Prostate gland (tissue), 2 donors: ENCODE measurements around the gene PCNX1. TPM values are rescaled to one million over a fixed set of nuclear protein-coding genes. Genes with fewer than 3 reads are reported as not detected.

Experiments
- DNase-seq: peaks from one replicate; pipeline ENCODE4 v3.0.0-alpha.2; 2019; ENCODE audit warnings: low spot score
- H3K27ac ChIP-seq, 2 donors: fragments of 200-600 bp; sonication (generic); 2 replicates each; pipeline ENCODE4 v1.5.1; 2017 to 2019
- H3K27me3 ChIP-seq: fragments of 200-600 bp; sonication (generic); replicated peaks from 2 replicates; pipeline ENCODE4 v1.5.1; 2019; ENCODE audit not compliant: insufficient read depth
- H3K36me3 ChIP-seq, 2 donors: fragments of 200-600 bp; sonication (generic); 1 replicate in 1 of 2; 2 replicates in 1 of 2; pipeline versions ENCODE4 v1.5.1 to v1.8.1; 2017 to 2019
- H3K4me1 ChIP-seq: fragments of 200-600 bp; sonication (generic); replicated peaks from 2 replicates; pipeline ENCODE4 v1.5.1; 2019
- H3K4me3 ChIP-seq, 2 donors: fragments of 200-600 bp; sonication (generic); 2 replicates each; pipeline ENCODE4 v1.5.1; 2017 to 2019
- H3K9me3 ChIP-seq: fragments of 200-600 bp; sonication (generic); 2 replicates; pipeline ENCODE4 v1.5.1; 2017
- CTCF ChIP-seq, 4 experiments: fragments of 200-600 bp in 2 of 4; fragments of 450-650 bp in 2 of 4; sonication (generic) in 2 of 4; IDR thresholded peaks; 1 replicate in 3 of 4; 2 replicates in 1 of 4; pipeline ENCODE4 v1.5.1; 2016 to 2019; ENCODE audit warnings: antibody characterized with exemption in 4 of 4, mild to moderate bottlenecking in 2 of 4, moderate library complexity in 2 of 4
- POLR2A ChIP-seq: fragments of 450-650 bp; IDR thresholded peaks from one replicate; pipeline ENCODE4 v1.6.1; 2016; ENCODE audit warnings: antibody characterized with exemption, mild to moderate bottlenecking
- POLR2AphosphoS5 ChIP-seq: sonication (generic); formaldehyde crosslinking; IDR thresholded peaks from one replicate; pipeline ENCODE4 v1.6.1; 2017; ENCODE audit warnings: antibody characterized with exemption
- WGBS: methylation state at CpG from one replicate; pipeline ENCODE4 v1.1.5; 2018; 5-methylcytosine and 5-hydroxymethylcytosine counted together
- intact Hi-C: fragments of 100-400 bp; cut with DNase I; formaldehyde crosslinking; loops from one replicate; pipeline ENCODE4 v1.14.2; 2022
- total RNA-seq, 2 donors: library from RNA; depleted of rRNA; stranded (reverse); fragments of >200 nt; gene quantifications; one replicate each; pipeline ENCODE4 v1.1.0, GENCODE V29; 2016

The PCNX1 gene
- total RNA-seq, 2 donors from 2014 or later = 24.5 to 66.5 TPM

DNA sequence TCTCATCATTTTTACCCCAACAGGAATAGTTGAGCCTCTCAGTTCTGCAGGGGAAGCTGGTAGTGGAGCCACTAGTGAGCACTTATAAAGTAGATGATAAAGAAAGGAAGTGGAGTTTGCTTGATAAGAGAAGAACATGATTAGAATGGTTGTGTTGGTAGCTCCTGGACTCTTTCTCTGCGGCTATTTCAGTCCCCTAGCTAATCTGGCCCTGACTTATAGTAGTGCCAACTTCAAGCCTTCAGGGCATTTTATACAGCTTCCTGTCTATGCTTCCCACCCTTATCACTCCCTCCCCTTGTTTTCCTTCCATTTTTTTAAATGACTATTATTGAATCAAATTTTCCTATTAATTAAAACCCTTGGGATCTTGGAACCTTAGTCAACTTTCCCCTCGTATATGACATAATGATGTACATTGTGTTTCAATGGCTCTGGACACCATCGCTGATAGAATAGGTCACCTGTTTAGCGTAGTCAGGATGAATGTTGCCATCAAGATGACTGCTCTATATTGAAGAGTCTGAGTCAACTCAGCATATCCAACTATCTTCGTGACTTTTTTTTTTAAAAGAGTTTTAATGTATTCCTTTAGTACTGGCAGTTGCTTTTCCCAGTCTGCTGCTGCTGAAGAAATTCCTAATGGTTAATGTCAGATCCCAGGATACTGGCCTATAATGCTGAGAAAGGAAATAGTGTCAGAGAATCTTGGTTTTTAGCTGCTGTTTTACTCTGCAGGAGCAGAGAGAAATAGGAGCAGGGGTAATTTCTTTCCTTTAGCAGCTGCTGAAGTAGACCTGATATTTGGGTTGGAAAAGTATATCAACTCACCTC is 16.2 kb upstream of the PCNX1 start:
- TF ChIP-seq CTCF (IDR thresholded peaks at IDR 0.05) (no peak), POLR2AphosphoS5 (no peak), POLR2A (no peak)
- no peaks in the 10 kb centered on the region for H3K27me3 ChIP-seq
- H3K4me3 ChIP-seq = no peak overlapping the region
- no peaks in the 10 kb centered on the region for H3K36me3 ChIP-seq
- WGBS = 87% methylated on average over 5 of the region's 5 CpGs
- no peaks in the 10 kb centered on the region for H3K4me1 ChIP-seq
- H3K27ac ChIP-seq = no peak overlapping the region
- no peaks in the 10 kb centered on the region for H3K9me3 ChIP-seq
- intact Hi-C loops = no loop called here
- DNase-seq = no peak

DNA sequence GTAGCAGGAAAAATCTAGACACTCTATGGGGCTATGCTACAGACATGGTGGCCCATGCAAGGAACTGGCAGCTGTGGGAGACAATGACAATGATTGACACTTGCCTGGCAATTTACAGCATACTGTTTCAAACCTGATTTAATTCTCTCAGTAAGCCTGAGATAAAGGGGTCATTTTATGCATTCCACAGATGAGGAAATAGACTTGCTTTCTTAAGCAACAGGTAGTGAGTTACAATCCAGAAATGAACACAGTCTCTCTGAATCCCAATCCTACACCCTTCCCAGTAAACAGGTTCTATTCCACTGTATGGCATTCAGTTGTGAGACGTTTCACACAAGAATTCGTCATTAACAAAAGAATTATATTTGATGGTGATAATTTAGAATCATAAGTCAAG is 15.5 kb upstream of the PCNX1 start:
- 83% methylated on average over 2 of the region's 2 CpGs for WGBS
- Histone ChIP-seq H3K27me3 (no peaks in the 10 kb centered on the region), H3K27ac (no peak overlapping the region), H3K36me3 (no peaks in the 10 kb centered on the region), H3K4me3 (no peak overlapping the region), H3K9me3 (no peaks in the 10 kb centered on the region), H3K4me1 (no peaks in the 10 kb centered on the region)
- no peak for DNase-seq
- intact Hi-C loops = no loop called here
- TF ChIP-seq POLR2A (no peak), POLR2AphosphoS5 (no peak), CTCF (IDR thresholded peaks at IDR 0.05) (no peak)

DNA sequence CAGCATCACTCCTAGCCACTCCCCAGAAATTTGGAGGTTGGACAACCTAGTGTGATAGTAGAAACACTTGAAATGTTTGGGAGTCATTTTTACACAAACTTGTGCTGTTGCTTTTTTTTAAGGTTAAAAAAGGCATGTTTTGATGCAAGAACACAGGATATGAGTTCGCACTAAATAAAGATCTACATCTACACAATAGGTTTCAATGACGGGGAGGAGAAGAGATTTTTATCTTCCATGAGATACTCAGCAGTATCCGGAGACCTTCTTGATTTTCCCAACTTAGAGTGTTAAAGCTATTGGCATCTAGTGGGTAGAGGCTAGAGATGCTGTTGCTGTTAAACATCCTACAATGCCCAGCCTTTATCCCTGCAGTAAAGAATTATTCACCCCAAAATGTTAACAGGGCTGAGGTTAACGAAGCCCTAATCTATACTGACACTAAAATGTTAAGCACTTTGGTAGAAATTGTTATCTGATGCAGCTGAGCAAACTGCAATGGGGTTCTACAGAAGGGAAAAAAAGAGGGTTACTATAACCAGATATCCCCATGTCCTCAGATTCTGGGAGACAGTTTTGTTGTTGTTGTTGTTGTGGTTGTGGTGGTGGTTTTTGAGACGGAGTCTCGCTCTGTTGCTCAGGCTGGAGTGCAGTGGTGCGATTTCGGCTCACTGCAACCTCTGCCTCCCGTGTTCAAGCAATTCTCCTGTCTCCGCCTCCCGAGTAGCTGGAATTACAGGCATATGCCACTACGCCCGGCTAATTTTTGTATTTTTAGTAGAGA is 14.0 kb upstream of the PCNX1 start:
- no peak for DNase-seq
- H3K4me3 ChIP-seq = no peak overlapping the region
- WGBS = 82% methylated on average over 13 of the region's 13 CpGs
- no peaks in the 10 kb centered on the region for H3K4me1 ChIP-seq
- H3K27ac ChIP-seq = no peak overlapping the region
- TF ChIP-seq POLR2A (no peak), POLR2AphosphoS5 (no peak), CTCF (IDR thresholded peaks at IDR 0.05) (no peak)
- H3K36me3 ChIP-seq = no peaks in the 10 kb centered on the region
- H3K9me3 ChIP-seq = no peaks in the 10 kb centered on the region
- H3K27me3 ChIP-seq = no peaks in the 10 kb centered on the region
- intact Hi-C loops = no loop called here

GRCh38 chr14:70893858-70894291 is 13.4 kb upstream of the PCNX1 start:
- Histone ChIP-seq H3K36me3 (no peaks in the 10 kb centered on the region), H3K9me3 (no peaks in the 10 kb centered on the region), H3K4me3 (no peak overlapping the region), H3K27ac (no peak overlapping the region), H3K27me3 (no peaks in the 10 kb centered on the region), H3K4me1 (no peaks in the 10 kb centered on the region)
- 90% methylated on average over 5 of the region's 5 CpGs for WGBS
- DNase-seq = no peak
- TF ChIP-seq POLR2A (no peak), POLR2AphosphoS5 (no peak), CTCF (IDR thresholded peaks at IDR 0.05) (no peak)
- intact Hi-C loops = no loop called here
